GM18909 (cell line): Measurements from ENCODE around the gene FHIT.

Experiments
- ATAC-seq: cut with Tn5 transposase; IDR thresholded peaks from one replicate; pipeline ENCODE4 v1.9.1; 2021; ENCODE audit warnings: mild to moderate bottlenecking; ENCODE audit not compliant: unreplicated experiment, poor library complexity

Gene FHIT

GRCh38 chr3:60289341-60290121 is 961.7 kb downstream of the FHIT start:
- ATAC-seq, result no peak

- ATAC-seq, result no peak
Measured at GRCh38 chr3:60282866-60283265, 968.4 kb downstream of the FHIT start.

GRCh38 chr3:60281970-60282369 is 969.3 kb downstream of the FHIT start:
- no peak for ATAC-seq

- ATAC-seq, result no peak
Measured at GRCh38 chr3:60277361-60277800, 973.9 kb downstream of the FHIT start.

- ATAC-seq, result no peak
Measured at GRCh38 chr3:60276615-60277014, 974.6 kb downstream of the FHIT start.

- no peak for ATAC-seq
Measured at GRCh38 chr3:60274646-60275045, 976.6 kb downstream of the FHIT start.

GRCh38 chr3:60274098-60274497 is 977.2 kb downstream of the FHIT start:
- ATAC-seq, result no peak

- no peak for ATAC-seq
Measured at GRCh38 chr3:60269829-60270266, 981.4 kb downstream of the FHIT start.

- no peak for ATAC-seq
Measured at GRCh38 chr3:60269377-60269776, 981.9 kb downstream of the FHIT start.

- ATAC-seq, result no peak
Measured at GRCh38 chr3:60268123-60268522, 983.1 kb downstream of the FHIT start.

GRCh38 chr3:60266444-60266843 is 984.8 kb downstream of the FHIT start:
- no peak for ATAC-seq

- ATAC-seq, result no peak
Measured at GRCh38 chr3:60263191-60263590, 988.1 kb downstream of the FHIT start.

- ATAC-seq, result no peak
Measured at GRCh38 chr3:60262546-60262945, 988.7 kb downstream of the FHIT start.

GRCh38 chr3:60260546-60260945 is 990.7 kb downstream of the FHIT start:
- ATAC-seq, result no peak

- ATAC-seq, result no peak
Measured at GRCh38 chr3:60250810-60251209, 1000.4 kb downstream of the FHIT start.

GRCh38 chr3:60250206-60250605 is 1001.0 kb downstream of the FHIT start:
- no peak for ATAC-seq

GRCh38 chr3:60246361-60246760 is 1004.9 kb downstream of the FHIT start:
- no peak for ATAC-seq

GRCh38 chr3:60243456-60243855 is 1007.8 kb downstream of the FHIT start:
- no peak for ATAC-seq

- no peak for ATAC-seq
Measured at GRCh38 chr3:60240492-60240891, 1010.8 kb downstream of the FHIT start.

- no peak for ATAC-seq
Measured at GRCh38 chr3:60238550-60238949, 1012.7 kb downstream of the FHIT start.

GRCh38 chr3:60229502-60229901 is 1021.8 kb downstream of the FHIT start:
- ATAC-seq, result no peak

GRCh38 chr3:60228823-60229222 is 1022.4 kb downstream of the FHIT start:
- no peak for ATAC-seq
